A673 (cell line): ENCODE data around the gene FES. TPM values are rescaled to one million over a fixed set of nuclear protein-coding genes. Genes with fewer than 3 reads are reported as not detected.

Experiments used
- BruUV-seq: library from RNA; stranded (reverse); fragments of 400-500 nt; replicated peaks from 2 replicates; lab custom pipeline; 2021; lab: Mats Ljungman, UMichigan
- CTCF ChIA-PET: fragments of 300-600 bp; sonication (Branson Sonifier 250); formaldehyde crosslinking; loops from one replicate; lab custom pipeline; 2022; ENCODE audit warnings: antibody characterized with exemption; lab: Charles Lee
- POLR2A ChIA-PET: fragments of 300-600 bp; sonication (Branson Sonifier 250); formaldehyde crosslinking; loops from one replicate; lab custom pipeline; 2022; ENCODE audit warnings: antibody characterized with exemption; ENCODE audit not compliant: low non-redundant PET; lab: Charles Lee
- DNase-seq: peaks from one replicate; pipeline ENCODE4 v3.0.0-alpha.2; 2015; ENCODE audit warnings: low spot score
- H3K27ac ChIP-seq: fragments of 200-600 bp; sonication (generic); 2 replicates; pipeline ENCODE4 v1.5.1; 2016; ENCODE audit warnings: mixed run types, low read depth, mild to moderate bottlenecking, mixed read lengths, antibody characterized with exemption, low read length; ENCODE audit not compliant: poor library complexity, severe bottlenecking
- H3K27me3 ChIP-seq: fragments of 200-600 bp; sonication (generic); replicated peaks from 2 replicates; pipeline ENCODE4 v1.6.1; 2017; ENCODE audit warnings: mixed run types, low read depth, mild to moderate bottlenecking, mixed read lengths, antibody characterized with exemption, low read length; ENCODE audit not compliant: insufficient read depth, poor library complexity
- H3K36me3 ChIP-seq: fragments of 200-600 bp; sonication (generic); 2 replicates; pipeline ENCODE4 v1.6.1; 2016; ENCODE audit warnings: mixed run types, mild to moderate bottlenecking, mixed read lengths, antibody characterized with exemption, low read length; ENCODE audit not compliant: insufficient read depth, poor library complexity, severe bottlenecking
- H3K4me1 ChIP-seq: fragments of 200-600 bp; sonication (generic); 2 replicates; pipeline ENCODE4 v1.6.1; 2017; ENCODE audit warnings: mixed run types, mild to moderate bottlenecking, mixed read lengths, antibody characterized with exemption, low read length; ENCODE audit not compliant: insufficient read depth, poor library complexity, severe bottlenecking
- H3K4me3 ChIP-seq: fragments of 200-600 bp; sonication (generic); 2 replicates; pipeline ENCODE4 v1.5.1; 2016; ENCODE audit warnings: low read depth, mixed run types, mild to moderate bottlenecking, mixed read lengths, low read length; ENCODE audit not compliant: poor library complexity, severe bottlenecking
- H3K9me3 ChIP-seq: fragments of 200-600 bp; sonication (generic); 2 replicates; pipeline ENCODE4 v1.6.1; 2016; ENCODE audit warnings: mixed run types, low read depth, mild to moderate bottlenecking, mixed read lengths, antibody characterized with exemption, low read length; ENCODE audit not compliant: poor library complexity, severe bottlenecking
- EZH2 ChIP-seq: fragments of 200-600 bp; sonication (generic); IDR thresholded peaks from 2 replicates; pipeline ENCODE4 v1.6.1; 2017; ENCODE audit warnings: borderline replicate concordance, low read depth, mild to moderate bottlenecking, mixed read lengths, antibody characterized with exemption, low read length; ENCODE audit not compliant: poor library complexity, severe bottlenecking
- intact Hi-C: fragments of 100-400 bp; cut with micrococcal nuclease; formaldehyde crosslinking; loops from one replicate; pipeline ENCODE4 v1.10.0; 2022; ENCODE audit not compliant: unreplicated experiment
- total RNA-seq: library from RNA; stranded (reverse); gene quantifications from 2 replicates; pipeline ENCODE4 v1.2.3, GENCODE V29; 2021
- TF ChIP-seq, protein P1 (sequence below): fragments of 300-800, 200-600 bp; sonication (generic); conservative IDR thresholded peaks from 2 replicates; pipeline ENCODE4 v1.5.1; 2017; ENCODE audit warnings: low read depth, mild to moderate bottlenecking, antibody characterized with exemption, low read length, moderate library complexity, mixed read lengths

The FES gene
- total RNA-seq, 1 experiment from 2014 or later, result 3.8 TPM

DNA sequence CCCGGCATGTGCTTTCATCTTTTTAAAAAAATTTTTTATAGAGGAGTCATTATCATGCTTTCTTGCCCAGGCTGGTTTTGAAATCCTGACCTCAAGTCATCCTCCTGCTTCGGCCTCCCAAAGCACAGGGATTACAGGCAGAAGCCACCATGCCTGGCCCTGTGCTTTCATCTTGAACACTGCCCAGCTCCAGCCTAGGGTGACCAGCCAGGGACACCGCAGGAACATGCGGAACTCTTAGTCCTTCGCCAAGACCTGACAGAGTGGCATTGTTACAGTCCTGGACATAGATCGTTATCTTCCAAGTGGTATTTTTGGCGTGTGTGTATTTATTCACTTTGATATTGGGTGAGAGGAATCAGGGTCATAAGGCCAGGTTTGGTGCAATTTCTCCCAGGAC is 23.9 kb upstream of the FES start:
- H3K4me1 ChIP-seq, result no peaks in the 10 kb centered on the region
- no peak for TF ChIP-seq EZH2
- TF ChIP-seq, protein P1, sequence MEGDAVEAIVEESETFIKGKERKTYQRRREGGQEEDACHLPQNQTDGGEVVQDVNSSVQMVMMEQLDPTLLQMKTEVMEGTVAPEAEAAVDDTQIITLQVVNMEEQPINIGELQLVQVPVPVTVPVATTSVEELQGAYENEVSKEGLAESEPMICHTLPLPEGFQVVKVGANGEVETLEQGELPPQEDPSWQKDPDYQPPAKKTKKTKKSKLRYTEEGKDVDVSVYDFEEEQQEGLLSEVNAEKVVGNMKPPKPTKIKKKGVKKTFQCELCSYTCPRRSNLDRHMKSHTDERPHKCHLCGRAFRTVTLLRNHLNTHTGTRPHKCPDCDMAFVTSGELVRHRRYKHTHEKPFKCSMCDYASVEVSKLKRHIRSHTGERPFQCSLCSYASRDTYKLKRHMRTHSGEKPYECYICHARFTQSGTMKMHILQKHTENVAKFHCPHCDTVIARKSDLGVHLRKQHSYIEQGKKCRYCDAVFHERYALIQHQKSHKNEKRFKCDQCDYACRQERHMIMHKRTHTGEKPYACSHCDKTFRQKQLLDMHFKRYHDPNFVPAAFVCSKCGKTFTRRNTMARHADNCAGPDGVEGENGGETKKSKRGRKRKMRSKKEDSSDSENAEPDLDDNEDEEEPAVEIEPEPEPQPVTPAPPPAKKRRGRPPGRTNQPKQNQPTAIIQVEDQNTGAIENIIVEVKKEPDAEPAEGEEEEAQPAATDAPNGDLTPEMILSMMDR, result no peak
- no peak overlapping the region for H3K27ac ChIP-seq
- no peaks in the 10 kb centered on the region for H3K9me3 ChIP-seq
- ChIA-PET POLR2A (no interaction called here), CTCF (no interaction called here)
- H3K27me3 ChIP-seq, result no peaks in the 10 kb centered on the region
- no peak overlapping the region for H3K4me3 ChIP-seq
- intact Hi-C loops, result no loop called here
- no TSS peak for BruUV-seq
- DNase-seq, result no peak
- H3K36me3 ChIP-seq, result no peaks in the 10 kb centered on the region

DNA sequence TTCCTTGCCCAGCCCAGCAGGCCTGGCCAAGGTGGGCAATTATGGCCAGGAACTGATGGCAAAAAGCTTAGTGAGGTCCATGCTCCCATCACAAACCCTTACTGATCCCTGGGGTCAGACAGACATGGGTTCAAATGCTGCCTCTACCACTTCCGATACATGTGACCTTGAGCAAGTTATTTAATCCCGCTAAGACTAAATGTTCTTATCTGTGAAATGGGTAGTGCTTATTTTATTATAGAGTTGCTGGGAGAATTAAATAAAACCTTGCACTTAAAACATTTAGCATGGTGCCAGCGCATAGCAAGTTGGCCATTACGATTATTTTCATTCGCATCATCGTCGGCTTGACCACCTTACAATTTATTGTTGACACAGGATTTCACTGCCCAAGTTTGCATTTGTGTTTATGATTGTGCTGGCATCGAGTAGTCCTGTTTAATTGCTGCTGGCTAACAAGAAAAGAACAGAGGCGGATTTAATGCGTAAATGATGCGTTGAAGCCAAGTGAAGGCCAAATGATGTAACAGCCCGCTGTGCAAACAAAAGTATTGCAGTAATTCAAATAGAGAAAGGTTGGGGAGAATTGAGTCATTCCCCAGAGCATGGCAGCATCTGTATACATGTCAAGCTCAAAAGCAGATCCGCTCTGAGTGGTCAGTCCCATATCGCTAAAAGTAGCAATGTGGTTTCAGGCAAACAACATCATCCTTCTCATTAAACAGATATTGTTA is 23.2 kb upstream of the FES start:
- TF ChIP-seq, protein P1, result no peak
- TF ChIP-seq EZH2, result no peak
- H3K4me3 ChIP-seq, result no peak overlapping the region
- no peak overlapping the region for H3K27ac ChIP-seq
- ChIA-PET CTCF (no interaction called here), POLR2A (no interaction called here)
- H3K36me3 ChIP-seq, result no peaks in the 10 kb centered on the region
- intact Hi-C loops, result no loop called here
- no TSS peak for BruUV-seq
- no peaks in the 10 kb centered on the region for H3K27me3 ChIP-seq
- no peaks in the 10 kb centered on the region for H3K4me1 ChIP-seq
- DNase-seq, result no peak
- no peaks in the 10 kb centered on the region for H3K9me3 ChIP-seq

DNA sequence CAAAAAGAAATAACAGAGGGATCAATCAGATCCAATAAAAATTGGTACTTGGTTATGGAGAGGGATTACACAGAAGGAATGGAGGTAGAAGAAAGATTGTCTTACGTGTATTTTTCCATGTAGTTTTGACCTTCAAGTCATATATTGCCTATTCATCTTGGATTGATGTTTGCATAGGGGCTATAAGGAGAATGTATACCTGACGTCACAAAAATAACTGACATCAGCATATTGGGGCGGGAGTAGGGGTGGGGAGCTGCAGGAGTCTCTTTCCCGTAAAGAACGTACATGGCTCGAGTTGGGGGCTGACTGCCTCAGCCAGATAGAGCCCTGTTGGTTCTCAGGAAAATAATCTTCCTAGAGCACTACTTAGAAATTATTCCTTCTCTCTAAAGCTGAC is 21.8 kb upstream of the FES start:
- Histone ChIP-seq H3K9me3 (no peaks in the 10 kb centered on the region), H3K36me3 (no peaks in the 10 kb centered on the region), H3K4me1 (no peaks in the 10 kb centered on the region), H3K4me3 (no peak overlapping the region), H3K27ac (no peak overlapping the region), H3K27me3 (no peaks in the 10 kb centered on the region)
- TF ChIP-seq, protein P1, result no peak
- no peak for TF ChIP-seq EZH2
- POLR2A ChIA-PET, result no interaction called here
- CTCF ChIA-PET, result no interaction called here
- no peak for DNase-seq
- BruUV-seq, result no TSS peak
- intact Hi-C loops, result no loop called here
